Keratinocyte (primary cell): ENCODE measurements around the gene PTMS. TPM values are rescaled to one million over a fixed set of nuclear protein-coding genes. Genes with fewer than 3 reads are reported as not detected.

Experiments used
- DNase-seq: peaks from one replicate; pipeline ENCODE4 v3.0.0-alpha.2; 2011; ENCODE audit warnings: low read depth, missing footprints, low spot score
- FAIRE-seq: peaks from 2 replicates; lab custom pipeline; 2011; peaks lifted over from hg19 to GRCh38; lab: Jason Lieb, UNC
- H2AFZ ChIP-seq: 2 replicates; pipeline ENCODE4 v1.6.0; 2012; ENCODE audit warnings: low read length, control low read depth, inconsistent platforms; ENCODE audit not compliant: control insufficient read depth
- H3K27ac ChIP-seq: 2 replicates; pipeline ENCODE4 v1.5.1; 2011; ENCODE audit warnings: low read length; ENCODE audit not compliant: control insufficient read depth, insufficient read depth
- H3K27me3 ChIP-seq: 3 replicates; pipeline ENCODE4 v1.6.0; 2011; ENCODE audit warnings: low read length; ENCODE audit not compliant: control insufficient read depth, insufficient read depth; ENCODE audit errors: extremely low read depth
- H3K36me3 ChIP-seq, 2 experiments: 2 replicates in 1 of 2; 3 replicates in 1 of 2; pipeline ENCODE4 v1.5.1; 2011; ENCODE audit warnings: low read length in 2 of 2, mild to moderate bottlenecking in 1 of 2; ENCODE audit not compliant: control insufficient read depth in 2 of 2, insufficient read depth in 2 of 2; ENCODE audit errors: extremely low read depth in 1 of 2
- H3K4me1 ChIP-seq: 3 replicates; pipeline ENCODE4 v1.5.1; 2011; ENCODE audit warnings: low read length; ENCODE audit not compliant: control insufficient read depth, insufficient read depth; ENCODE audit errors: extremely low read depth
- H3K4me2 ChIP-seq: 3 replicates; pipeline ENCODE4 v1.6.0; 2011; ENCODE audit warnings: low read depth, low read length; ENCODE audit not compliant: control insufficient read depth, insufficient read depth; ENCODE audit errors: extremely low read depth
- H3K4me3 ChIP-seq, 3 experiments: fragments of 200-600 bp in 1 of 3; sonication (generic) in 1 of 3; 2 replicates in 2 of 3; 3 replicates in 1 of 3; pipeline ENCODE4 v1.5.1; 2011 to 2016; ENCODE audit warnings: low read length in 3 of 3, mild to moderate bottlenecking in 3 of 3, control low read depth in 2 of 3, inconsistent platforms in 1 of 3, low read depth in 1 of 3, mixed read lengths in 1 of 3, mixed run types in 1 of 3, moderate library complexity in 1 of 3; ENCODE audit not compliant: control insufficient read depth in 2 of 3, insufficient read depth in 2 of 3; ENCODE audit errors: extremely low read depth in 1 of 3
- H3K79me2 ChIP-seq: 2 replicates; pipeline ENCODE4 v1.6.0; 2012; ENCODE audit warnings: low read length; ENCODE audit not compliant: control insufficient read depth, insufficient read depth
- H3K9ac ChIP-seq: 3 replicates; pipeline ENCODE4 v1.6.0; 2011; ENCODE audit warnings: low read length; ENCODE audit not compliant: control insufficient read depth, insufficient read depth; ENCODE audit errors: extremely low read depth
- H3K9me1 ChIP-seq: 3 replicates; pipeline ENCODE4 v1.6.0; 2011; ENCODE audit warnings: low read length; ENCODE audit not compliant: control insufficient read depth, insufficient read depth; ENCODE audit errors: extremely low read depth
- H3K9me3 ChIP-seq: 2 replicates; pipeline ENCODE4 v1.5.1; 2012; ENCODE audit warnings: low read depth, low read length; ENCODE audit not compliant: control insufficient read depth
- H4K20me1 ChIP-seq: 3 replicates; pipeline ENCODE4 v1.6.0; 2011; ENCODE audit warnings: low read length; ENCODE audit not compliant: control insufficient read depth, insufficient read depth; ENCODE audit errors: extremely low read depth
- CTCF ChIP-seq, 3 experiments: IDR thresholded peaks in 1 of 3; conservative IDR thresholded peaks in 1 of 3; optimal IDR thresholded peaks in 1 of 3; 2 replicates in 2 of 3; 3 replicates in 1 of 3; pipeline versions ENCODE3 to v1.5.1; 2011; ENCODE audit warnings: low read length in 3 of 3, mild to moderate bottlenecking in 3 of 3, moderate library complexity in 2 of 3, control low read depth in 1 of 3, inconsistent platforms in 1 of 3; ENCODE audit not compliant: insufficient read depth in 2 of 3; ENCODE audit errors: extremely low read depth in 1 of 3
- EZH2 ChIP-seq: IDR thresholded peaks from one replicate; pipeline ENCODE4 v1.6.1; 2012; ENCODE audit warnings: inconsistent platforms, mild to moderate bottlenecking, low read length, moderate library complexity
- dilution Hi-C: fragments of 300-500 bp; cut with MboI; formaldehyde crosslinking; loops from one replicate; pipeline ENCODE4 v1.7.0; 2020; ENCODE audit warnings: low sequenced_read_pairs; ENCODE audit not compliant: extremely low pct_ligation_motif_present
- polyA plus RNA-seq, 5 experiments: library from polyadenylated mRNA; depleted of rRNA in 3 of 5; stranded (reverse) in 3 of 5; stranded (forward) in 1 of 5; unstranded in 1 of 5; fragments of >200 nt; gene quantifications; 1 replicate in 1 of 5; 2 replicates in 3 of 5; 3 replicates in 1 of 5; pipeline versions ENCODE4 v1.2.1 to v1.2.3, GENCODE V29; 2011 to 2012; ENCODE audit warnings: missing spikeins in 2 of 5, low read depth in 1 of 5, low replicate concordance in 1 of 5

The PTMS gene
- polyA plus RNA-seq, 1 donor (not counting 4 experiments of a cell fraction or from before 2014, with no cell fraction given): 119 TPM

DNA sequence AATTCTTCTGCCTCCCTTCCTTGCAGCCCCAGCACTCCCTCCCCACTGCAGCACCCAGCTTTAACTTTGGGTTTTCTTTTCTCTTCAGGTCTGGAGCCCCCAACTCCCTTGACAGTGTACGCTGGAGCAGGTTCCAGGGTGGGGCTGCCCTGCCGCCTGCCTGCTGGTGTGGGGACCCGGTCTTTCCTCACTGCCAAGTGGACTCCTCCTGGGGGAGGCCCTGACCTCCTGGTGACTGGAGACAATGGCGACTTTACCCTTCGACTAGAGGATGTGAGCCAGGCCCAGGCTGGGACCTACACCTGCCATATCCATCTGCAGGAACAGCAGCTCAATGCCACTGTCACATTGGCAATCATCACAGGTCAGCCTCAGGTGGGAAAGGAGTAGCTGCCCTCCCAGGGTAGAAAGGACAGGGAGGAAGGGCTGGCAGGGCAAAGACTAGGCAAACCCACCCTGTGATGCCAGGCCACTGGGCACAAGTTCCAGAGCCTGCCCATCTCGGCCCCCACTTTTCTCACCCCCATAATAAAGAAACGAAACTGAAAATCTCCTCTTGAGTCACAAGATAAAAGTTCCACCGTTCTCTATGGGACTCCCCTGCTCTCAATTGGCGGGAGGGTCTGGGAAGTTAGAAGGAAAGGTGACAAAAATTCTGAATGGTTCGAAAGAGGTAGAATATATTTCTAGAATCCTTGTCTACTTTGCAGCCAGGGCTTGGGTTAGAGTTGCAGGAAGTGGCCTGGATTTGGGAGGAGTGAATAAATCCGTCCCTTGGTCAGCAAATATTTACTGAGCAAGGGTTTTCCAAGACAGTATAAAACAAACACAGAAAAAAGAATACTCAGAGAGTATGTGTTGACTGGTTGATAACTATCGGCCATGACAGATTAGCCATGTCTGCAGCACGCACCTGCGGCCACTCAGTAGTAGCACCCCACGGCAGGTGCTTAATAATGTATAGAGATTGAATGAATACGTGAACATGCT lies 9.3 kb downstream of the PTMS start:
- dilution Hi-C loops: no loop called here
- Histone ChIP-seq H3K27me3 (peaks cover 35% of the 10 kb centered on the region), H3K36me3 (peaks cover 2 to 4% of the 10 kb centered on the region in 2 experiments), H3K79me2 (no peaks in the 10 kb centered on the region), H2AFZ (no peak overlapping the region), H3K9me3 (no peaks in the 10 kb centered on the region), H3K9ac (no peak overlapping the region), H3K4me3 (no peak overlapping the region), H3K27ac (no peak overlapping the region), H3K4me2 (no peak overlapping the region), H3K4me1 (peaks cover 8% of the 10 kb centered on the region), H4K20me1 (no peaks in the 10 kb centered on the region), H3K9me1 (no peaks in the 10 kb centered on the region)
- DNase-seq: no peak
- FAIRE-seq: no peak
- TF ChIP-seq EZH2: no peak
- no peak for TF ChIP-seq CTCF (optimal IDR thresholded peaks at IDR 0.05 in 1 of 3, IDR thresholded peaks at IDR 0.05 in 1 of 3, conservative IDR thresholded peaks at IDR 0.05 in 1 of 3; ENCODE audit: extremely low read depth in 1 of 3, insufficient read depth in 2 of 3, low read length in 3 of 3)

DNA sequence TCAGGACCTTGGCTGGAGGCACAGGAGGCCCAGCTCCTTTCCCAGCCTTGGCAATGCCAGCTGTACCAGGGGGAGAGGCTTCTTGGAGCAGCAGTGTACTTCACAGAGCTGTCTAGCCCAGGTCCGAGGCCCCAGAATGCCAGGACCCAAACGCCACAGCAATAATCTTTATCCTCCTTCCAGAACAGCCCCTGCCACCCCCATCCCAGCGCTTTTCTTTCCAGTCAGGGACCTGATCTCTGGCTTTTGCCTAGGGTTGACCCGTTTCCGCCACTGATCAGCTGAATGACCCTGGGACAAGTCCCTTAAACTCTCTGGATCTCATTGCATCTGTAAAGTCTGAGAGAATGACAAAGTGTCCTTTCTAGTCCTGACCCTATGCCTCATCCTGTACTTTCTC lies 11.2 kb downstream of the PTMS start:
- Histone ChIP-seq H3K4me3 (no peak overlapping the region), H3K9ac (no peak overlapping the region), H3K4me2 (no peak overlapping the region), H2AFZ (no peak overlapping the region), H3K9me1 (no peaks in the 10 kb centered on the region), H3K36me3 (no peaks in the 10 kb centered on the region), H3K9me3 (no peaks in the 10 kb centered on the region), H4K20me1 (no peaks in the 10 kb centered on the region), H3K27ac (no peak overlapping the region), H3K79me2 (no peaks in the 10 kb centered on the region), H3K4me1 (peaks cover 8% of the 10 kb centered on the region), H3K27me3 (peaks cover 35% of the 10 kb centered on the region)
- DNase-seq: no peak
- dilution Hi-C loops: no loop called here
- TF ChIP-seq CTCF (optimal IDR thresholded peaks at IDR 0.05 in 1 of 3, IDR thresholded peaks at IDR 0.05 in 1 of 3, conservative IDR thresholded peaks at IDR 0.05 in 1 of 3; ENCODE audit: extremely low read depth in 1 of 3, insufficient read depth in 2 of 3, low read length in 3 of 3) (no peak), EZH2 (no peak)
- FAIRE-seq: no peak
